Adrenal gland (tissue), 12 donors: ENCODE results near the gene PTPRJ. TPM values are rescaled to one million over a fixed set of nuclear protein-coding genes. Genes with fewer than 3 reads are reported as not detected.
A peak's percentile ranks its signal among the peaks of the same experiment; 100 is the strongest.

ENCODE experiments used
- DNase-seq, 7 donors: peaks; one replicate each; pipeline ENCODE4 v3.0.0-alpha.2; 2019 to 2020
- H3K27ac ChIP-seq, 5 donors: fragments of 200-600 bp; sonication (generic) in 4 of 5; 1 replicate in 3 of 5; 2 replicates in 2 of 5; pipeline versions ENCODE4 v1.5.1 to v1.8.0; 2016 to 2020; ENCODE audit warnings: mild to moderate bottlenecking in 1 of 5
- H3K27me3 ChIP-seq: fragments of 200-600 bp; 2 replicates; pipeline ENCODE4 v1.8.0; 2021
- H3K36me3 ChIP-seq, 2 donors: fragments of 200-600 bp; replicated peaks in 1 of 2; 1 replicate in 1 of 2; 2 replicates in 1 of 2; pipeline versions ENCODE4 v1.5.1 to v1.8.0; 2018 to 2022
- H3K4me1 ChIP-seq, 2 donors: fragments of 200-600 bp; replicated peaks in 1 of 2; 1 replicate in 1 of 2; 2 replicates in 1 of 2; pipeline versions ENCODE4 v1.5.1 to v1.8.0; 2018 to 2021
- H3K4me3 ChIP-seq, 4 donors: fragments of 200-600 bp; sonication (generic) in 3 of 4; one replicate each; pipeline ENCODE4 v1.5.1; 2016 to 2018
- H3K9me3 ChIP-seq, 3 donors: fragments of 200-600 bp; sonication (generic) in 1 of 3; replicated peaks in 1 of 3; 1 replicate in 2 of 3; 2 replicates in 1 of 3; pipeline versions ENCODE4 v1.5.1 to v1.8.0; 2016 to 2021
- CTCF ChIP-seq, 6 experiments: fragments of 450-650 bp in 4 of 6; fragments of 200-600 bp in 2 of 6; sonication (generic) in 1 of 6; IDR thresholded peaks; 1 replicate in 5 of 6; 2 replicates in 1 of 6; pipeline versions ENCODE4 v1.5.1 to v1.8.0; 2016 to 2021; ENCODE audit warnings: antibody characterized with exemption in 6 of 6, mild to moderate bottlenecking in 2 of 6, moderate library complexity in 1 of 6
- POLR2A ChIP-seq, 2 donors: fragments of 450-650 bp; IDR thresholded peaks; one replicate each; pipeline ENCODE4 v1.6.1; 2017; ENCODE audit warnings: antibody characterized with exemption in 2 of 2, mild to moderate bottlenecking in 2 of 2, moderate library complexity in 1 of 2
- WGBS, 4 donors: extraction: QIAGEN DNeasy Blood & Tissue Kit in 2 of 4; methylation state at CpG; one replicate each; pipeline versions ENCODE4 v1.1.5 to v1.1.7; 2013 to 2017; 5-methylcytosine and 5-hydroxymethylcytosine counted together
- intact Hi-C, 2 donors: fragments of 100-400 bp; cut with DNase I; formaldehyde crosslinking; loops; one replicate each; pipeline versions ENCODE4 v1.14.1 to v1.15.0; 2022 to 2023
- polyA plus RNA-seq, 3 donors: library from polyadenylated mRNA; stranded (reverse); fragments of 200-250 nt in 2 of 3; fragments of 350-450 nt in 1 of 3; fragmentation: Illumina TruSeq in 1 of 3; extraction: RNeasy Lipid Tissue Mini Kit (QIAGEN cat#74804) in 1 of 3; gene quantifications; one replicate each; pipeline ENCODE4 v1.2.3, GENCODE V29; 2013 to 2014
- total RNA-seq, 9 donors: library from RNA; depleted of rRNA in 4 of 9; stranded (reverse); fragments of >200 nt in 4 of 9; fragments of 120-200 nt in 1 of 9; fragmentation: NEBNext Ultra II Directional in 1 of 9; extraction: Animal tissue kit (Norgen Biotek cat#: 25700) in 1 of 9; gene quantifications; one replicate each; pipeline versions ENCODE4 v1.1.0 to v1.2.4, GENCODE V29; 2013 to 2023
- donor health status: healthy with polysubstance abuse.
- donor health status: Bipolar disorder and iron deficiency.
- donor health status: DM: yes; HTN: yes; CAD: no.
- donor health status: DM: no; HTN: no; CAD: no.
- donor health status: DM: no; HTN: no; CAD: no.
- donor health status: DM: yes; HTN: yes; CAD: no.

PTPRJ gene
- total and polyA plus RNA-seq, 12 donors, result 1.4 to 16.9 (median 10.2) TPM

- DNase-seq, result no peak
These were observed 105.3 kb downstream of the PTPRJ start for GRCh38 chr11:48085688-48086087.

GRCh38 chr11:48087422-48087821 lies 107.1 kb downstream of the PTPRJ start:
- intact Hi-C loops, result no loop called here
- no peak for DNase-seq
- WGBS, 4 donors, result 81 to 96% (median 92%) methylated on average over 2 of the region's 2 CpGs
- H3K4me3 ChIP-seq, result no peak overlapping the region
- no peaks in the 10 kb centered on the region for H3K27me3 ChIP-seq
- no peaks in the 10 kb centered on the region for H3K9me3 ChIP-seq
- no peak overlapping the region for H3K27ac ChIP-seq
- no peaks in the 10 kb centered on the region for H3K36me3 ChIP-seq
- TF ChIP-seq POLR2A (IDR thresholded peaks at IDR 0.05), result no peak
- TF ChIP-seq CTCF (IDR thresholded peaks at IDR 0.05), result no peak
- peaks cover 0 to 15% of the 10 kb centered on the region in 2 donors for H3K4me1 ChIP-seq

More at GRCh38 chr11:48085688-48086087, 105.3 kb downstream of the PTPRJ start:
- no peaks in the 10 kb centered on the region for H3K27me3 ChIP-seq
- no peak for TF ChIP-seq CTCF (IDR thresholded peaks at IDR 0.05)
- no peak for TF ChIP-seq POLR2A (IDR thresholded peaks at IDR 0.05)
- H3K9me3 ChIP-seq, result no peaks in the 10 kb centered on the region
- intact Hi-C loops, result no loop called here
- WGBS, 4 donors, result 90 to 95% (median 94%) methylated on average over 4 of the region's 4 CpGs
- H3K4me1 ChIP-seq, result peaks cover 0 to 17% of the 10 kb centered on the region in 2 donors
- H3K27ac ChIP-seq, result no peak overlapping the region
- no peaks in the 10 kb centered on the region for H3K36me3 ChIP-seq
- no peak overlapping the region for H3K4me3 ChIP-seq

- peak in 2 of 7 donors; percentile 22 to 57 for DNase-seq
- H3K27me3 ChIP-seq, result no peaks in the 10 kb centered on the region
- WGBS, 4 donors, result 43 to 59% (median 50%) methylated on average over 6 of the region's 6 CpGs
These were observed 107.8 kb downstream of the PTPRJ start for GRCh38 chr11:48087974-48088681.

GRCh38 chr11:48088682-48089050 lies 108.3 kb downstream of the PTPRJ start:
- Histone ChIP-seq H3K36me3 (no peaks in the 10 kb centered on the region), H3K4me1 (peaks cover 0 to 11% of the 10 kb centered on the region in 2 donors), H3K4me3 (no peak overlapping the region), H3K9me3 (no peaks in the 10 kb centered on the region), H3K27me3 (no peaks in the 10 kb centered on the region), H3K27ac (no peak overlapping the region)
- TF ChIP-seq CTCF (IDR thresholded peaks at IDR 0.05) (no peak), POLR2A (IDR thresholded peaks at IDR 0.05) (no peak)
- intact Hi-C loops, result no loop called here
- DNase-seq, result peak in 1 of 7 donors; percentile 29
- 68 to 85% (median 74%) methylated on average over 6 of the region's 6 CpGs for WGBS, 4 donors

More at GRCh38 chr11:48087974-48088681, 107.8 kb downstream of the PTPRJ start:
- Histone ChIP-seq H3K36me3 (no peaks in the 10 kb centered on the region), H3K27ac (no peak overlapping the region), H3K4me3 (no peak overlapping the region), H3K4me1 (peaks cover 0 to 9% of the 10 kb centered on the region in 2 donors), H3K9me3 (no peaks in the 10 kb centered on the region)
- TF ChIP-seq POLR2A (IDR thresholded peaks at IDR 0.05) (no peak), CTCF (IDR thresholded peaks at IDR 0.05) (no peak)
- intact Hi-C loops, result no loop called here
